Neural crest cell (in vitro differentiated cells): ENCODE data around the gene ZBTB1. TPM values are rescaled to one million over a fixed set of nuclear protein-coding genes. Genes with fewer than 3 reads are reported as not detected.

Source experiments
- DNase-seq: peaks from one replicate; pipeline ENCODE4 v3.0.0; 2021; ENCODE audit warnings: low read depth, mixed read lengths, low spot score
- H3K27ac Mint-ChIP-seq: one replicate; pipeline ENCODE4 v1.8.0; 2021; ENCODE audit warnings: mild to moderate bottlenecking, mixed read lengths; ENCODE audit not compliant: unreplicated experiment
- H3K27me3 Mint-ChIP-seq: 2 replicates; pipeline ENCODE4 v1.8.0; 2021; ENCODE audit warnings: low read depth, mild to moderate bottlenecking, mixed read lengths
- H3K36me3 Mint-ChIP-seq: 2 replicates; pipeline ENCODE4 v1.8.0; 2021; ENCODE audit warnings: low read depth, mild to moderate bottlenecking, mixed read lengths
- H3K4me1 Mint-ChIP-seq: 2 replicates; pipeline ENCODE4 v1.8.0; 2021; ENCODE audit warnings: mixed read lengths
- H3K4me3 Mint-ChIP-seq: one replicate; pipeline ENCODE4 v1.8.0; 2021; ENCODE audit warnings: mild to moderate bottlenecking, mixed read lengths
- H3K9me3 Mint-ChIP-seq: 2 replicates; pipeline ENCODE4 v1.8.0; 2021; ENCODE audit warnings: mixed read lengths
- CTCF ChIP-seq: fragments of 200-600 bp; sonication (generic); conservative IDR thresholded peaks from 2 replicates; pipeline ENCODE4 v1.5.0; 2021; ENCODE audit warnings: antibody characterized with exemption, mild to moderate bottlenecking
- total RNA-seq: library from RNA; stranded (reverse); gene quantifications from 2 replicates; pipeline ENCODE4 v1.2.1, GENCODE V29; 2021

Gene ZBTB1
- total RNA-seq, 1 donor from 2014 or later = 36.0 TPM

- H3K36me3 Mint-ChIP-seq = no peaks in the 10 kb centered on the region
Measured at GRCh38 chr14:64503434-64504309, 898 bp upstream of the ZBTB1 start, which contains the start of gene ZBTB25. ZBTB25 (minus strand) TSS chr14:64503838; CDS start chr14:64490533, 13,305 bp downstream.

GRCh38 chr14:64504897-64505794 lies 576 bp downstream of the ZBTB1 start:
- H3K27ac Mint-ChIP-seq = peak overlapping the region; percentile 97
- peaks cover 63% of the 10 kb centered on the region for H3K4me1 Mint-ChIP-seq
- no peaks in the 10 kb centered on the region for H3K36me3 Mint-ChIP-seq
- peak; percentile 64 for DNase-seq
- no peaks in the 10 kb centered on the region for H3K9me3 Mint-ChIP-seq
- H3K4me3 Mint-ChIP-seq = peak overlapping the region; percentile 95
- no peaks in the 10 kb centered on the region for H3K27me3 Mint-ChIP-seq
- TF ChIP-seq CTCF = no peak

More at GRCh38 chr14:64503434-64504309, 898 bp upstream of the ZBTB1 start, which contains the start of gene ZBTB25:
- H3K9me3 Mint-ChIP-seq = no peaks in the 10 kb centered on the region
- H3K27me3 Mint-ChIP-seq = no peaks in the 10 kb centered on the region
- H3K4me1 Mint-ChIP-seq = peaks cover 52% of the 10 kb centered on the region
- no peak for TF ChIP-seq CTCF
- peak within 1 kb of the TSS; percentile 95 for H3K4me3 Mint-ChIP-seq
- peak within 1 kb of the TSS; percentile 99 for H3K27ac Mint-ChIP-seq
- DNase-seq = peak; percentile 80

- H3K4me1 Mint-ChIP-seq = peaks cover 70% of the 10 kb centered on the region
- no peaks in the 10 kb centered on the region for H3K27me3 Mint-ChIP-seq
- TF ChIP-seq CTCF = no peak
- DNase-seq = no peak
- no peaks in the 10 kb centered on the region for H3K36me3 Mint-ChIP-seq
- no peaks in the 10 kb centered on the region for H3K9me3 Mint-ChIP-seq
- H3K4me3 Mint-ChIP-seq = peak overlapping the region; percentile 90
- no peak overlapping the region for H3K27ac Mint-ChIP-seq
Measured at GRCh38 chr14:64506721-64507120, 2.2 kb downstream of the ZBTB1 start.

GRCh38 chr14:64507376-64508156 lies 3.0 kb downstream of the ZBTB1 start:
- Mint-ChIP-seq H3K9me3 (no peaks in the 10 kb centered on the region), H3K27ac (no peak overlapping the region), H3K27me3 (no peaks in the 10 kb centered on the region), H3K36me3 (no peaks in the 10 kb centered on the region), H3K4me3 (peak overlapping the region; percentile 90), H3K4me1 (peaks cover 62% of the 10 kb centered on the region)
- DNase-seq = no peak
- no peak for TF ChIP-seq CTCF
